Upper lobe of right lung (tissue), 1 donor: Measurements from ENCODE around the gene LRRC17. TPM values are rescaled to one million over a fixed set of nuclear protein-coding genes. Genes with fewer than 3 reads are reported as not detected.
A peak's percentile ranks its signal among the peaks of the same experiment; 100 is the strongest.

ENCODE experiments used
- ATAC-seq: fragments of 200-7000 bp; cut with Tn5 transposase; one replicate; pipeline ENCODE4 v1.9.1; 2020; ENCODE audit warnings: mild to moderate bottlenecking, moderate library complexity
- DNase-seq: peaks from one replicate; pipeline ENCODE4 v3.0.0-alpha.2; 2020
- H3K27ac ChIP-seq: fragments of 200-600 bp; one replicate; pipeline ENCODE4 v1.8.0; 2022
- H3K27me3 ChIP-seq: fragments of 200-600 bp; one replicate; pipeline ENCODE4 v1.8.0; 2022; ENCODE audit warnings: mild to moderate bottlenecking
- H3K36me3 ChIP-seq: fragments of 200-600 bp; one replicate; pipeline ENCODE4 v1.8.0; 2022
- H3K4me1 ChIP-seq: fragments of 200-600 bp; one replicate; pipeline ENCODE4 v1.8.0; 2022
- H3K4me3 ChIP-seq: fragments of 200-600 bp; one replicate; pipeline ENCODE4 v1.8.0; 2022; ENCODE audit warnings: mild to moderate bottlenecking
- H3K9me3 ChIP-seq: fragments of 200-600 bp; one replicate; pipeline ENCODE4 v1.8.0; 2022
- CTCF ChIP-seq: fragments of 200-600 bp; IDR thresholded peaks from one replicate; pipeline ENCODE4 v1.8.0; 2022; ENCODE audit warnings: antibody characterized with exemption
- intact Hi-C: fragments of 100-400 bp; cut with DNase I; formaldehyde crosslinking; loops from one replicate; pipeline ENCODE4 v1.11.0; 2022
- total RNA-seq: library from RNA; stranded (reverse); fragmentation: NEBNext Ultra II Directional; extraction: Animal tissue kit (Norgen Biotek cat#: 25700); gene quantifications from one replicate; pipeline ENCODE4 v1.2.1, GENCODE V29; 2021
- donor health status: DM: no; HTN: yes; CAD: no; lungs with severe emphysema.

LRRC17 gene
- total RNA-seq, 1 donor from 2014 or later: 0.58 TPM

GRCh38 chr7:102992509-102992937 lies 79.7 kb downstream of the LRRC17 start:
- H3K9me3 ChIP-seq: no peaks in the 10 kb centered on the region
- no peak overlapping the region for H3K27ac ChIP-seq
- intact Hi-C loops: no loop called here
- no peak for TF ChIP-seq CTCF
- H3K4me1 ChIP-seq: peaks cover 4% of the 10 kb centered on the region
- DNase-seq (no peak), ATAC-seq (no peak)
- H3K4me3 ChIP-seq: no peak overlapping the region
- no peaks in the 10 kb centered on the region for H3K36me3 ChIP-seq
- no peaks in the 10 kb centered on the region for H3K27me3 ChIP-seq

- Histone ChIP-seq H3K36me3 (no peaks in the 10 kb centered on the region), H3K27ac (peak overlapping the region; percentile 5), H3K9me3 (no peaks in the 10 kb centered on the region), H3K4me3 (no peak overlapping the region), H3K4me1 (peaks cover 4% of the 10 kb centered on the region), H3K27me3 (no peaks in the 10 kb centered on the region)
- intact Hi-C loops: no loop called here
- peak; percentile 59 for ATAC-seq
- no peak for TF ChIP-seq CTCF
- no peak for DNase-seq
Measured at GRCh38 chr7:102992938-102993717, 80.3 kb downstream of the LRRC17 start.

DNA sequence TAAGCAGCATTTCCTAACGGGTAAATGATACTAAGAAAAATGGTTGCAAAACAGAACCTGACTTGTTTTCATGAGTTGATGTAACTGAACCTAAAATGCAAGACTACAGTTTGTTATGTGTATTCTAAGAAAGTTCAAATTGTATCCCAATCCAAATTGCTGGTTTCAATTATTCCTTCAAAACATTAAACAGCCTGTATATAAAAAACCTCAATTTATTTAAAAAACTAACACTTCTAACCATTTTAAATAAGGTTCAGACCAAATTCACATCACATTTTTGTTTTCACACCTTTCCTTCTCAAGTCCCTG lies 80.9 kb downstream of the LRRC17 start:
- H3K27ac ChIP-seq: no peak overlapping the region
- no peaks in the 10 kb centered on the region for H3K9me3 ChIP-seq
- intact Hi-C loops: no loop called here
- DNase-seq: no peak
- H3K4me1 ChIP-seq: peaks cover 4% of the 10 kb centered on the region
- no peak for TF ChIP-seq CTCF
- no peaks in the 10 kb centered on the region for H3K36me3 ChIP-seq
- H3K27me3 ChIP-seq: no peaks in the 10 kb centered on the region
- no peak overlapping the region for H3K4me3 ChIP-seq
- no peak for ATAC-seq

- Histone ChIP-seq H3K36me3 (no peaks in the 10 kb centered on the region), H3K27ac (no peak overlapping the region), H3K27me3 (no peaks in the 10 kb centered on the region), H3K4me3 (no peak overlapping the region), H3K9me3 (no peaks in the 10 kb centered on the region), H3K4me1 (no peaks in the 10 kb centered on the region)
- DNase-seq: no peak
- intact Hi-C loops: no loop called here
- TF ChIP-seq CTCF: no peak
- ATAC-seq: no peak
Measured at GRCh38 chr7:102994567-102994966, 81.8 kb downstream of the LRRC17 start.

Other genes starting within 250 kb of the LRRC17 start
- gene POLR2J2, start 241.3 kb upstream of the LRRC17 start, total RNA-seq: 14.1 TPM
- gene FAM185A, start 164.0 kb upstream of the LRRC17 start, total RNA-seq: 8.1 TPM
- 3.0 TPM for gene FBXL13, start 161.8 kb downstream of the LRRC17 start, total RNA-seq
- 33.3 TPM for gene ARMC10, start 162.1 kb downstream of the LRRC17 start, total RNA-seq
- 13.3 TPM for gene NAPEPLD, start 236.1 kb downstream of the LRRC17 start, total RNA-seq